AG04450 (cell line): ENCODE results near the gene MYO5C. TPM values are rescaled to one million over a fixed set of nuclear protein-coding genes. Genes with fewer than 3 reads are reported as not detected.

ENCODE experiments used
- CTCF ChIA-PET: fragments of 300-600, 350-600 bp; formaldehyde crosslinking; extraction: SDS; loops from one replicate; lab custom pipeline; 2022; ENCODE audit warnings: antibody characterized with exemption, inconsistent platforms; lab: Charles Lee
- POLR2A ChIA-PET: fragments of 350-600 bp; formaldehyde crosslinking; extraction: SDS; loops from one replicate; lab custom pipeline; 2021; ENCODE audit warnings: antibody characterized with exemption, inconsistent platforms; lab: Yijun Ruan, JAX
- DNase-seq: peaks from one replicate; pipeline ENCODE4 v3.0.0-alpha.2; 2011; ENCODE audit warnings: low read depth, low spot score
- H3K27ac ChIP-seq: one replicate; pipeline ENCODE4 v1.5.1; 2012; ENCODE audit warnings: low read depth, low read length, control low read depth
- H3K27me3 ChIP-seq: one replicate; pipeline ENCODE4 v1.6.0; 2012; ENCODE audit warnings: low read length; ENCODE audit not compliant: control insufficient read depth, insufficient read depth
- H3K4me3 ChIP-seq: 2 replicates; pipeline ENCODE4 v1.5.1; 2011; ENCODE audit warnings: mild to moderate bottlenecking, low read depth, low read length, control low read depth
- H3K9me3 ChIP-seq: 2 replicates; pipeline ENCODE4 v1.5.1; 2012; ENCODE audit warnings: low read length; ENCODE audit not compliant: control insufficient read depth, insufficient read depth
- CTCF ChIP-seq: IDR thresholded peaks from 2 replicates; pipeline ENCODE4 v1.5.1; 2011; ENCODE audit warnings: low read depth, low read length, control low read depth, inconsistent platforms
- polyA plus RNA-seq: library from polyadenylated mRNA; depleted of rRNA; stranded (reverse); fragments of >200 nt; gene quantifications from 2 replicates; pipeline ENCODE4 v1.2.3, GENCODE V29; 2011

The MYO5C gene
- polyA plus RNA-seq, 1 experiment = 0.24 TPM

GRCh38 chr15:52206446-52206845 lies 89.2 kb downstream of the MYO5C start:
- H3K9me3 ChIP-seq = peaks cover 5% of the 10 kb centered on the region; the same call in 1 of the 2 replicates
- ChIA-PET CTCF (interaction anchor here (0.7 to 1.5 kb wide), 2 partner anchors 21 to 44 kb away, joined by 4 read pairs; no protein-coding TSS in a partner anchor), POLR2A (no interaction called here)
- H3K27me3 ChIP-seq = peaks cover 15% of the 10 kb centered on the region
- no peak overlapping the region for H3K27ac ChIP-seq
- H3K4me3 ChIP-seq = no peak overlapping the region
- TF ChIP-seq CTCF = no peak
- DNase-seq = no peak

- ChIA-PET CTCF (no interaction called here), POLR2A (no interaction called here)
- Histone ChIP-seq H3K4me3 (no peak overlapping the region), H3K27ac (no peak overlapping the region), H3K9me3 (peaks cover 5% of the 10 kb centered on the region; the same call in 1 of the 2 replicates), H3K27me3 (peaks cover 15% of the 10 kb centered on the region)
- no peak for TF ChIP-seq CTCF
- DNase-seq = no peak
Measured at GRCh38 chr15:52204657-52205056, 90.9 kb downstream of the MYO5C start.

GRCh38 chr15:52200831-52201365 lies 94.7 kb downstream of the MYO5C start:
- Histone ChIP-seq H3K27me3 (peaks cover 8% of the 10 kb centered on the region), H3K4me3 (no peak overlapping the region), H3K27ac (no peak overlapping the region), H3K9me3 (peaks cover 5% of the 10 kb centered on the region; the same call in 1 of the 2 replicates)
- no peak for DNase-seq
- CTCF ChIA-PET = interaction anchor here (0.8 kb wide), 1 partner anchor 26 kb away, joined by 3 read pairs; no protein-coding TSS in a partner anchor
- no peak for TF ChIP-seq CTCF
- POLR2A ChIA-PET = no interaction called here

- DNase-seq = no peak
- ChIA-PET CTCF (interaction anchor here (0.6 to 2.4 kb wide), 3 partner anchors 9 to 11 kb away, joined by 3 to 10 read pairs (median 3); no protein-coding TSS in a partner anchor), POLR2A (no interaction called here)
- no peaks in the 10 kb centered on the region for H3K9me3 ChIP-seq
- H3K27me3 ChIP-seq = peaks cover 10% of the 10 kb centered on the region
- H3K27ac ChIP-seq = no peak overlapping the region
- no peak overlapping the region for H3K4me3 ChIP-seq
- TF ChIP-seq CTCF = no peak
Measured at GRCh38 chr15:52199271-52199670, 96.3 kb downstream of the MYO5C start.

- TF ChIP-seq CTCF = no peak
- H3K27me3 ChIP-seq = peaks cover 8% of the 10 kb centered on the region
- POLR2A ChIA-PET = no interaction called here
Measured at GRCh38 chr15:52196891-52197290, 98.7 kb downstream of the MYO5C start.

More at GRCh38 chr15:52196891-52197290, 98.7 kb downstream of the MYO5C start:
- Histone ChIP-seq H3K4me3 (no peak overlapping the region), H3K27ac (no peak overlapping the region), H3K9me3 (no peaks in the 10 kb centered on the region)
- no peak for DNase-seq
- CTCF ChIA-PET = no interaction called here
